CD4-positive, CD25-positive, alpha-beta regulatory T cell (primary cell): Measurements from ENCODE around the gene PPP2R2B. TPM values are rescaled to one million over a fixed set of nuclear protein-coding genes. Genes with fewer than 3 reads are reported as not detected.

ENCODE experiments used
- ATAC-seq, 2 donors: fragments of 150-1000 bp; cut with Tn5 transposase; one replicate each; pipeline ENCODE4 v1.10.0; 2021; ENCODE audit warnings: low read depth in 2 of 2, moderate number of reproducible peaks in 2 of 2, moderate library complexity in 1 of 2
- DNase-seq, 3 donors: peaks; one replicate each; pipeline versions ENCODE4 v3.0.0 to v3.0.0-alpha.2; 2012 to 2022; ENCODE audit warnings: mixed read lengths in 1 of 3
- H3K27ac ChIP-seq: one replicate; pipeline ENCODE4 v1.7.0; 2013; ENCODE audit warnings: mild to moderate bottlenecking, low read length; ENCODE audit not compliant: insufficient read depth, poor library complexity, severe bottlenecking
- H3K27me3 ChIP-seq: one replicate; pipeline ENCODE4 v1.7.0; 2013; ENCODE audit warnings: low read length; ENCODE audit not compliant: control insufficient read depth, insufficient read depth
- H3K36me3 ChIP-seq: one replicate; pipeline ENCODE4 v1.7.0; 2013; ENCODE audit warnings: mild to moderate bottlenecking, low read length, moderate library complexity; ENCODE audit not compliant: control insufficient read depth, insufficient read depth
- H3K4me1 ChIP-seq: 2 replicates; pipeline ENCODE4 v1.7.0; 2013; ENCODE audit warnings: mild to moderate bottlenecking, low read length; ENCODE audit not compliant: insufficient read depth, control insufficient read depth, poor library complexity, severe bottlenecking
- H3K4me3 ChIP-seq: one replicate; pipeline ENCODE4 v1.7.0; 2013; ENCODE audit warnings: low read depth, mild to moderate bottlenecking, low read length, moderate library complexity
- H3K9me3 ChIP-seq, 2 experiments: 1 replicate in 1 of 2; 2 replicates in 1 of 2; pipeline ENCODE4 v1.7.0; 2013; ENCODE audit warnings: low read length in 2 of 2, mild to moderate bottlenecking in 1 of 2, moderate library complexity in 1 of 2; ENCODE audit not compliant: control insufficient read depth in 2 of 2
- H3K27ac Mint-ChIP-seq, 3 donors: one replicate each; pipeline ENCODE4 v1.8.0; 2020 to 2022; ENCODE audit warnings: mild to moderate bottlenecking in 3 of 3, mixed read lengths in 3 of 3, moderate library complexity in 2 of 3
- H3K27me3 Mint-ChIP-seq: one replicate; pipeline ENCODE4 v1.8.0; 2022; ENCODE audit warnings: mild to moderate bottlenecking, mixed read lengths
- H3K36me3 Mint-ChIP-seq: one replicate; pipeline ENCODE4 v1.8.0; 2020; ENCODE audit warnings: mixed read lengths
- H3K4me1 Mint-ChIP-seq, 4 donors: one replicate each; pipeline ENCODE4 v1.8.0; 2020 to 2022; ENCODE audit warnings: mixed read lengths in 4 of 4, mild to moderate bottlenecking in 1 of 4
- H3K4me3 Mint-ChIP-seq, 4 donors: one replicate each; pipeline ENCODE4 v1.8.0; 2020 to 2022; ENCODE audit warnings: mild to moderate bottlenecking in 4 of 4, mixed read lengths in 4 of 4, moderate library complexity in 3 of 4
- H3K9me3 Mint-ChIP-seq, 7 donors: one replicate each; pipeline ENCODE4 v1.8.0; 2020 to 2022; ENCODE audit warnings: mixed read lengths in 7 of 7, mild to moderate bottlenecking in 3 of 7, moderate library complexity in 2 of 7
- polyA plus RNA-seq, 4 donors: library from polyadenylated mRNA; unstranded; fragments of 300-500 nt; fragmentation: Illumina TruSeq; gene quantifications; one replicate each; pipeline ENCODE4 v1.2.3, GENCODE V29; 2021
- total RNA-seq: library from RNA; stranded (reverse); gene quantifications from one replicate; pipeline ENCODE4 v1.2.3, GENCODE V29; 2022

Gene PPP2R2B
- total and polyA plus RNA-seq, 5 donors from 2014 or later = 6.1 to 16.7 (median 14.5) TPM

GRCh38 chr5:146867996-146868708 lies 10.4 kb downstream of the PPP2R2B start:
- peaks cover 0 to 2% (median 0%) of the 10 kb centered on the region in 7 donors for H3K9me3 Mint-ChIP-seq

GRCh38 chr5:146866263-146866662 lies 12.3 kb downstream of the PPP2R2B start:
- ATAC-seq = no peak
- Mint-ChIP-seq H3K27me3 (no peaks in the 10 kb centered on the region), H3K9me3 (peaks cover 0 to 2% (median 0%) of the 10 kb centered on the region in 7 donors), H3K4me1 (peaks cover 0 to 4% (median 2%) of the 10 kb centered on the region in 4 donors), H3K4me3 (no peak overlapping the region), H3K27ac (no peak overlapping the region), H3K36me3 (peaks cover 4% of the 10 kb centered on the region)
- no peak overlapping the region for H3K27ac ChIP-seq
- no peaks in the 10 kb centered on the region for H3K36me3 ChIP-seq
- no peaks in the 10 kb centered on the region for H3K9me3 ChIP-seq
- no peak for DNase-seq
- no peaks in the 10 kb centered on the region for H3K27me3 ChIP-seq
- no peak overlapping the region for H3K4me3 ChIP-seq
- no peaks in the 10 kb centered on the region for H3K4me1 ChIP-seq

More at GRCh38 chr5:146867996-146868708, 10.4 kb downstream of the PPP2R2B start:
- Histone ChIP-seq H3K27ac (no peak overlapping the region), H3K27me3 (no peaks in the 10 kb centered on the region), H3K9me3 (no peaks in the 10 kb centered on the region), H3K36me3 (no peaks in the 10 kb centered on the region), H3K4me3 (no peak overlapping the region), H3K4me1 (no peaks in the 10 kb centered on the region)
- no peak for ATAC-seq
- DNase-seq = no peak
- no peak overlapping the region for H3K27ac Mint-ChIP-seq
- peaks cover 0 to 8% (median 4%) of the 10 kb centered on the region in 4 donors for H3K4me1 Mint-ChIP-seq
- H3K27me3 Mint-ChIP-seq = no peaks in the 10 kb centered on the region
- no peak overlapping the region for H3K4me3 Mint-ChIP-seq
- H3K36me3 Mint-ChIP-seq = peaks cover 4% of the 10 kb centered on the region

- Histone ChIP-seq H3K4me3 (no peak overlapping the region), H3K36me3 (no peaks in the 10 kb centered on the region), H3K27me3 (no peaks in the 10 kb centered on the region), H3K4me1 (no peaks in the 10 kb centered on the region), H3K27ac (no peak overlapping the region), H3K9me3 (no peaks in the 10 kb centered on the region)
- H3K27me3 Mint-ChIP-seq = no peaks in the 10 kb centered on the region
- peaks cover 0 to 3% (median 0%) of the 10 kb centered on the region in 7 donors for H3K9me3 Mint-ChIP-seq
- peaks cover 0 to 25% (median 10%) of the 10 kb centered on the region in 4 donors for H3K4me1 Mint-ChIP-seq
- DNase-seq = no peak
- no peak overlapping the region for H3K4me3 Mint-ChIP-seq
- H3K27ac Mint-ChIP-seq = no peak overlapping the region
- no peaks in the 10 kb centered on the region for H3K36me3 Mint-ChIP-seq
- ATAC-seq = no peak
These were observed 15.9 kb downstream of the PPP2R2B start for GRCh38 chr5:146862641-146863040.

- DNase-seq = no peak
- H3K4me3 ChIP-seq = no peak overlapping the region
- H3K36me3 Mint-ChIP-seq = no peaks in the 10 kb centered on the region
- ATAC-seq = no peak
- no peaks in the 10 kb centered on the region for H3K9me3 ChIP-seq
- peaks cover 0 to 3% (median 0%) of the 10 kb centered on the region in 7 donors for H3K9me3 Mint-ChIP-seq
- H3K27me3 Mint-ChIP-seq = no peaks in the 10 kb centered on the region
- no peak overlapping the region for H3K4me3 Mint-ChIP-seq
- no peak overlapping the region for H3K27ac ChIP-seq
- no peaks in the 10 kb centered on the region for H3K27me3 ChIP-seq
- no peak overlapping the region for H3K27ac Mint-ChIP-seq
- peaks cover 4 to 25% (median 8%) of the 10 kb centered on the region in 4 donors for H3K4me1 Mint-ChIP-seq
- H3K36me3 ChIP-seq = no peaks in the 10 kb centered on the region
- H3K4me1 ChIP-seq = no peaks in the 10 kb centered on the region
These were observed 18.2 kb downstream of the PPP2R2B start for GRCh38 chr5:146860213-146860893.

- H3K9me3 ChIP-seq = no peaks in the 10 kb centered on the region
- peaks cover 0 to 6% (median 0%) of the 10 kb centered on the region in 4 donors for H3K4me1 Mint-ChIP-seq
- H3K27me3 Mint-ChIP-seq = peaks cover 4% of the 10 kb centered on the region
- H3K27me3 ChIP-seq = no peaks in the 10 kb centered on the region
- no peaks in the 10 kb centered on the region for H3K36me3 ChIP-seq
- peaks cover 0 to 3% (median 0%) of the 10 kb centered on the region in 7 donors for H3K9me3 Mint-ChIP-seq
- H3K4me1 ChIP-seq = no peaks in the 10 kb centered on the region
- DNase-seq (no peak), ATAC-seq (no peak)
- no peak overlapping the region for H3K4me3 ChIP-seq
- no peak overlapping the region for H3K27ac Mint-ChIP-seq
- no peak overlapping the region for H3K4me3 Mint-ChIP-seq
- no peak overlapping the region for H3K27ac ChIP-seq
- no peaks in the 10 kb centered on the region for H3K36me3 Mint-ChIP-seq
These were observed 26.5 kb downstream of the PPP2R2B start for GRCh38 chr5:146852089-146852488.

- no peaks in the 10 kb centered on the region for H3K36me3 Mint-ChIP-seq
- DNase-seq = no peak
- Histone ChIP-seq H3K27me3 (no peaks in the 10 kb centered on the region), H3K9me3 (no peaks in the 10 kb centered on the region), H3K27ac (no peak overlapping the region), H3K4me1 (no peaks in the 10 kb centered on the region), H3K36me3 (no peaks in the 10 kb centered on the region), H3K4me3 (no peak overlapping the region)
- H3K4me1 Mint-ChIP-seq = peaks cover 0 to 5% (median 0%) of the 10 kb centered on the region in 4 donors
- H3K27ac Mint-ChIP-seq = no peak overlapping the region
- no peak overlapping the region for H3K4me3 Mint-ChIP-seq
- H3K27me3 Mint-ChIP-seq = peaks cover 4% of the 10 kb centered on the region
- no peak for ATAC-seq
- H3K9me3 Mint-ChIP-seq = peaks cover 0 to 4% (median 0%) of the 10 kb centered on the region in 7 donors
These were observed 27.4 kb downstream of the PPP2R2B start for GRCh38 chr5:146851133-146851532.

GRCh38 chr5:146849694-146850303 lies 28.8 kb downstream of the PPP2R2B start:
- DNase-seq (no peak), ATAC-seq (no peak)
- no peak overlapping the region for H3K27ac ChIP-seq
- no peaks in the 10 kb centered on the region for H3K36me3 ChIP-seq
- H3K4me1 Mint-ChIP-seq = peaks cover 0 to 4% (median 1%) of the 10 kb centered on the region in 4 donors
- no peak overlapping the region for H3K4me3 ChIP-seq
- H3K4me1 ChIP-seq = no peaks in the 10 kb centered on the region
- H3K27me3 Mint-ChIP-seq = peaks cover 7% of the 10 kb centered on the region
- H3K27me3 ChIP-seq = no peaks in the 10 kb centered on the region
- peaks cover 0 to 6% (median 0%) of the 10 kb centered on the region in 7 donors for H3K9me3 Mint-ChIP-seq
- no peak overlapping the region for H3K27ac Mint-ChIP-seq
- H3K9me3 ChIP-seq = no peaks in the 10 kb centered on the region
- H3K4me3 Mint-ChIP-seq = no peak overlapping the region
- H3K36me3 Mint-ChIP-seq = no peaks in the 10 kb centered on the region
